ENCODE data around the gene TKFC. TPM values are rescaled to one million over a fixed set of nuclear protein-coding genes. Genes with fewer than 3 reads are reported as not detected.
"Not testable (repeated sequence)": the region's sequence is repeated elsewhere in the genome, so short reads cannot be mapped to it uniquely, and the experiment has no call there.

Gene TKFC
- total RNA-seq, 4 donors from 2014 or later = 16.0 to 24.5 (median 20.0) TPM

- ATAC-seq (ENCODE audit: low FRiP score) = no peak
- DNase-seq (ENCODE audit: low spot score) = no peak
- TF ChIP-seq CTCF (IDR thresholded peaks at IDR 0.05) = no peak
Measured at GRCh38 chr11:61375761-61376108, 42.7 kb downstream of the TKFC start.

GRCh38 chr11:61377461-61378160, 44.6 kb downstream of the TKFC start:
- DNase-seq (ENCODE audit: low spot score) (no peak), ATAC-seq (ENCODE audit: low FRiP score) (no peak)
- no peak for TF ChIP-seq CTCF (IDR thresholded peaks at IDR 0.05)

GRCh38 chr11:61378713-61379313, 45.8 kb downstream of the TKFC start:
- no peak for TF ChIP-seq CTCF (IDR thresholded peaks at IDR 0.05)
- ATAC-seq (ENCODE audit: low FRiP score) = peak; percentile 88
- DNase-seq (ENCODE audit: low spot score) = no peak

GRCh38 chr11:61380884-61381283, 47.9 kb downstream of the TKFC start:
- no peak for TF ChIP-seq CTCF (IDR thresholded peaks at IDR 0.05)
- ATAC-seq (ENCODE audit: low FRiP score) (no peak), DNase-seq (ENCODE audit: low spot score) (no peak)

GRCh38 chr11:61383859-61384258, 50.8 kb downstream of the TKFC start:
- not testable (repeated sequence) for DNase-seq (ENCODE audit: low spot score); ATAC-seq (ENCODE audit: low FRiP score)

- no peak for ATAC-seq (ENCODE audit: low FRiP score)
- no peak for TF ChIP-seq CTCF (IDR thresholded peaks at IDR 0.05)
- DNase-seq (ENCODE audit: low spot score) = no peak
Measured at GRCh38 chr11:61384271-61385242, 51.5 kb downstream of the TKFC start.

GRCh38 chr11:61390161-61390560, 57.1 kb downstream of the TKFC start:
- DNase-seq (ENCODE audit: low spot score) (no peak), ATAC-seq (ENCODE audit: low FRiP score) (no peak)
- TF ChIP-seq CTCF (IDR thresholded peaks at IDR 0.05) = no peak
